HTR-8/SVneo (cell line): Measurements from ENCODE around the gene ATRN.

Experiments used
- DNase-seq: peaks from one replicate; pipeline ENCODE4 v3.0.0; 2011; ENCODE audit warnings: low spot score, mixed read lengths; ENCODE audit not compliant: insufficient read length
- FAIRE-seq: peaks from 2 replicates; lab custom pipeline; 2011; peaks lifted over from hg19 to GRCh38; lab: Jason Lieb, UNC

Gene ATRN

DNA sequence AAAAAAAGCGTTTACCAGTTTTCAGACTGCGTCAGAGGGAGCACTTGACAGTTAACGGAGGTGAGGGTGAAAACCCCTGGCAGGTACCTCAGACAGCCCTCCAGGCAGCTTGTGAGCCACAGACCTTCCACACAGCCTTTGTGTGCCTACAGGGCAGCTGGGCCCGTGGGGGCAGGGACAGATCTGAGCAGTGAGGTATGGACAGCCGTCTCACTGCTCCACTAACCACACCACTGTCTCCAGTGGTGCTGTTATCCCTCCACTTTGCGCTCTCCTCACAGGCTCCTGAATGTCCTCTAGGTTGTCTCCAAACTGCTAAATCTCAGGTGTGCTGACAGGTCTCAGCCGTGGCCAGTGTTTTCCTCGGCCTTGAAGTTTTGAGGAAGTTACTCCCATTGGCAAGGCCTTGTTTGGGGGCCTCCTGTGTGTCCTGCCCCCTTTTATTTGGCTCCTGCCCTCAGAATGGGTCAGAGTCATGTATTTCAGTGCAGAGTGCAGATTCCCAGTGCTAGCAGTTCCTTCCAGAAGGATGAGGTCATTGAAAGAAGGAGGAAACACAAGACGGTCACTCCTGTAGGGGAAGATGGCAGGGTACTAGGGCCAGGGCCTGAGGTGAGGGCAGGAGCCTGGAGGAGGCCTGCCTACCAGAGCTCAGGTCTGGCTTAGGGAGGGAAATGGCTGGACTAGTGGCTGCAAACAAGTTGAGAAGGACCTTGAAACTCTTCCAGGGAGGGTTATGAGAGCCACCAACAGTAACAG is 180.6 kb downstream of the ATRN start:
- no peak for DNase-seq

DNA sequence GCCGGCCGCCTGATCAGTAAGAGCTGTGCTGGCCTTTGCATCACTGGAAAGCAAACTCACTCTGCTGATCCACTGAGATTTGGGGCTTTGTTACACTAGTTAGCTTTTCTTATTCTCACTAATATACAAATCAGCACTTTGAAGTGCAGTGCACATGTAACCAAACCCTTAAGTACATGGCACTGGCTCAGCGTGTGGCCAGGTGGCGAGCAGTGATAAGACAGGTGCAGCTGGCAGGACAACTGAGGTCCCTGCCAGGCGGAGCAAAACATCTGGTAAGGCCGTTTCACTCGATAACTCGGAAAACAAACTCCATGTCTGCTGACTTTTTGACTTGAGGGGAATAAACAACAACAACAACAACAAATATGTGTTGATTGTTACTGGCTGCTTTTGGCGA is 181.4 kb downstream of the ATRN start:
- FAIRE-seq (no peak), DNase-seq (no peak)

More for the DNA sequence above, 180.6 kb downstream of the ATRN start:
- no peak for FAIRE-seq

DNA sequence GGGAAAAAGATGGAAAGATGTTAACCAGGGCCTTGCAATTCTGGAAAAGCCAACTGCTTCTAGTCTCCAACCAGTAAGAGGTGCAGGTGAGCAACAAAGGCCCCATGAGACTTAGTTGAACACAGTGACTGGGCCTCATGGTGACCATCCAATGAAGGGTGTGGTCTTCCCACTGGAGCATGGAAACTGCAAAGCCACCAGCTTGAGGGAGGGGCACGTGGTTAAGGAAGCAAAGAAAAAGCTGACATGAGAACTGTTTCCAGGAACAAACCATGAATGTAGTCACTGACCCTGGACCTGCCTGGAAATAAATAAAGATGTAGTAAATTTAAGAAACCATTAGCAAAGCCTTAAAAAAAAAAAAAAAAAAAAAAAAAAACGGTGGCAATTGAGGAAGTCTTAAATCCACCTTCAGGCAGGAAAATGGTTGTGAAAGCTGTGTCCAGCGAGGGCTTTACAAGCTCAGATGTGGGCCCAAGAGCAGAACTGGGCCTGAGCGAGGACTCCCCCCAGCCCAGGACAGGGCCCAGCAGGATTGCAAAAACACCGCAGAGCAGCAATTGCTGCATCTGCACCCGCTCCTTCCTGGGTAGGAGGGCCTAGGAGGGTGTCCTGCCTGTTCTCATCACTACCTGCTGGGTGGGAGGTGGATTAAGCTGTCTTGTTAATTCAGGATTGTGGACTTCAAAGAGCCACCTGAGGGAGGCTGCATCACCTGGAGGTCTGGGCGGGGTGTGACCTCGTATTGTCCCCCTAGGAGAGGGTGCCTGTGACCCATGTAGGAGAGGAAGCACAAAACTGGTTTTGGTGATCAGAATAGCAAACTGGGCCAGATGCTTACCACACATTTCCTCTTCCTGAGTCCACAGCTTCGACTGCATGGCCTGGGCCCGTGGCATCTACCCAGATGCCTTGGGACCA is 182.1 kb downstream of the ATRN start:
- no peak for FAIRE-seq
- no peak for DNase-seq

DNA sequence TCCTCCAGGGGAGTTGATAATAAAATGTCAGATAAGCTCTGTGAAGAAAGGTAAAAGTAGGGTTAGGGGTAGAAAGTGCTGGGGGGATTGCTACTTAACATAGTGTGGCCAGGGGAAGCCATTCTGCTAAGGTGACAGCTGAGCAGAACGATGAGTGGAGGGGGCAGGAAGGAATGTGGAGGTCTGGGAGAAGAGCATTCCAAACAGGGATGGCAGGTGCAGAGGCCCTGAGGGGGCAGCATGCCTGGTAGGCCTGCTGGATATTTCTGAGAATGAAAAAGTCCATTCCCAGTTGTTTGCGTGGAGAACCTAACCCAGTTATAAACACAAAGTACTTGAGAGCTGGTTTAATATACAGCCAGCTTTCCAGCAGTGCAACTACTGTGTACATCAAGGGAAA is 183.1 kb downstream of the ATRN start:
- no peak for FAIRE-seq
- DNase-seq, result no peak

DNA sequence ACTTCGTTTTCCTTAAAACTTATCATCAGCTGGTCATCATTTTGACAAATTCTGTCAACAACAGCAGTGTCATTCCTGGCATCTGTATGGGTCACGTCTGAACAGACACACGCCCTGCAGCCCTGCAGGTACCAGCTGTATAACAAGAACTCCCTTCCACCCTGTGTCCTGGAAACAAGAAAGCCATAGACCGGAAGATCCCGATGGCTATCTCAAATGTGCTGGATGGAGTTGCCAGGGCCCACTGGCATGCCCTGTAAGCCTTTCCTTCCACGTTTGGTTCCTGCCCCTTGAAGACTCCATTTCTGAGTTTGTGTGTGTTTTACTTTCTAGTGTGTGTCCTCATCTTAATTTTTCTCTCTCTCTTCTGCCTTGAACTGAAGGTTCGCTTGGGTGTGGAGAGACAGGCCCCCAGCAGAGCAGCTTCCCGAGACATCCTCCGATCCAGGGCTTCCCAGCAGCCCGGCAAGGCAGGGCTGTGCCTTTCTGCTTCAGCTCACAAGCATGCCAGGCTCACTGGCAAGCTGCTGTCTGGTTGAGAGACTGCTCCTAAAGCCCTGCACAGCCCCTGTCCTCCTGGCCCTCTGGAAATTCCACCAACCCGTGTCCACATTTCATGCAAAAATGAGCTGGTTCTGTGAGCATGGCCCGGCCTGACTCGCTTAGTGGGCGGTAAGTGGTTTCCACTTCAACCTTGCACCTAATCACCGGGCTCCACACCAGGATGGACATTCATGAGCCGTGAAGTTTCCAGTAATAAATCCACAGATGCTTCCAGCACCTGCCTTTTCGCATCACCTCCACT is 183.7 kb downstream of the ATRN start:
- FAIRE-seq (peak; percentile 20), DNase-seq (no peak)

DNA sequence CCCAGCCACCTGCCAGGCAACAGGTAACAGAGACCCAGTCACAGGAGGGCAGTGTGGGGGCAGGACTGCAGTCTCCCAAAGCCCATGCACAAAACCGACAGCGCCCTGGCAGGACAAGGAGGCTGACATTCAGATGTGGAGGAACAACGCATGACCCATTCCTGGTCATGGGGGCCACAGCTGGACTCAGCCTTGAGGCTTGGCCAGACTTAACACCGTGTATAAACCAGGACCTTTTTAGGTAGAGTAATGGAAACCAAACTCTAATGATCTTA is 184.2 kb downstream of the ATRN start:
- no peak for FAIRE-seq
- no peak for DNase-seq

DNA sequence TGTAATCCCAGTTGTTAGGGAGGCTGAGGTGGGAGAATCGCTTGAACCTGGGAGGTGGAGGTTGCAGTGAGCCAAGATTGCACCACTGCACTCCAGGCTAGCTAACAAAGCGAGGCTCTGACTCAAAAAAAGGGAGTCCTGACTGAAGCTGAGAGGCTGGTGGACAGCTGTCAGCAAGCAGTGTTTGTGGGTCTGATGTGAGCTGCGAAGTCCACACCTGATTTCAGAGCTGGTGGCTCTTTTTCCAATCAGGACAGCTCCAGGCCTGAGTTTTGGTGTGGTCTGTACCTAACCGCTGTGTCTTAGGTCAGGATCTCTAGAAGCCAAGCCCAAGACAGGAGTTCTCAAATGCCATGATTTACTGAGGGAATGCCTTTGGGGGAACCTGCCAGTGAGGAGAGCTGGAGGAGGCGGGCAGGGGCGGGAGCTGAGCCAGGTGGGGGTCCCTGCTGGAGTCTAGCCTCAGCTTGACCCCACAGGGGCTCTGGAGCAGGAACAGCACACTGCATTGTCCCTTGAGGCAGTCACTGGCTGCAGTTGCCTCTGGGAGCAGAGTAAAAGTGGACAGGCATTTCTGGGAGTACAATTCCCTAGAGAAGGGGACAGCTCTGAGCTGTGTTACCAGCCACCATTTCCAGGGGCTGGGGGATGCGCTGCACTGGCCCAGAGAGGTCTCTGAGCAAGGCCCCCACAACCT is 187.3 kb downstream of the ATRN start:
- no peak for DNase-seq
- FAIRE-seq, result no peak

DNA sequence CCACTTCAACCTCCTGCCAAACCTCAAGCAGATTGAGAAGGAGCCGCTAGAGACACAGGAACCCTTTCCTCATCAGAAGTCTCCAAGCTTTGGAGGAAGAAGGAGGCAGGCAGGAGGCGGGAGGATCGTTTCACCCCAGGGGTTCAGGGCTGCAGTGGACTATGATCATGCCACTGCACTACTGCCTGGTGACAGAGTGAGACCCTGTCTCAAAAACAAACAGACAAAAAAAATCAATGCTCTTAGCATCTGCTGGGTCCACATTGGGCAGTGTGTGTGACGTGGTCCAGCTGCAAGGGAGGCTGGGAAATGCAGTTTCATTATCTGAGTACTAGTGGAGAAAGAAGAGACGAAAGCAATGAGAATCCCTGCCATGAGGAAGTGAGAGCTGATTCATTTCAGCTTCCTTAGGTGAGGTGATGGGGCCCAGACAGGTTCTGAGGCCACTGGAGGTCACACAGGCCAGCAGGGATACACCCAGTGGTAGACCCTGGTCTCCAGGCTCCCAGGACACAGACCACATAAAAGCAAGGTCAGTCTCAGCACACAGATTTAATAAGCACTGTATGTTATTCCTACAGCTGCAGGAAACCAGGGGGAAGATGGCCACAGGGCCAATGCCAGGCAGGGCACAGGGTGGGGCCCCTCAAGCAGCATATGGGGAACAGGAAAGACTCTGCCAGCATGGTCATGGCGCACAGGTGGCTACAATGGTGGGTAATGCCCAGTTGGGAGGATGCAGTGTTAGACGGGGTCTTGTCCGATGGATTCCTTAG is 188.1 kb downstream of the ATRN start:
- FAIRE-seq, result peak; percentile 28
- no peak for DNase-seq

DNA sequence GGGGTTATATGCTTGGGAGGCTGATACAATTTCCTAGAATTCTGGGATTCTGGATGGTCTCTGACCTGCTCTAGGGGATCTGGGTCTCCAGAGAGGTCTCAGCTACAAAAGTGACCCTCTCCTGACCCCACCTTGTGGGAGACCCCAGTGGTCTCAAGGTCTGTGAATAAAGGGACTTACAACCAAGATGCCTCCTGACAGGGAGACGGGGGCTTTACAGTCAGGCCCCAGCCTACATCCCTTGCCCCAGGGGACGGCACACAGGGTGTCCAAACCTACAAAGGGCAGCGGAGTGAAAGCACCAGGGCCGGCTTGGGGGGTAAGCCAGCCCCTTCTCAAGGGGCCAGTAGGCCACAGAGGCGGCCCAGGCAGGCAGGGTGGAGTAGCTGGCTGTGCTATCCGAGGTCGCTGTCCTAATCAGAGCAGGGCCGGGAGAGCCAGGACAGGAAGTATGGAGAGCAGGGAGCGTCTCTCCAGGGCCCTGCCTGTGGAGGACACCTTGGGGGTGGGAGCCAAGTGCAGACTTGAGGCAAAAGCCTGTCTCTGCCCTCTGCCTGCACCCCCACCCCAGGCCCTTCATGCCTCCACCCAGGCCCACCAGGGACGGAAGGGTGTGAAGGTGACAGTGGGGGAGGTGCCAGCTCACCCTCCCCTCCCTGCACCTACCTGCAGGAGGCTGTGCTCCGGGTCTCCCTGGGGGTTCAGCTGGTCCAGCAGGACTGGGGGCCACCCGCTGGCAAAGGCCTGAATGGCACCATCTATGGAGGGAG is 188.9 kb downstream of the ATRN start:
- FAIRE-seq (no peak), DNase-seq (no peak)

DNA sequence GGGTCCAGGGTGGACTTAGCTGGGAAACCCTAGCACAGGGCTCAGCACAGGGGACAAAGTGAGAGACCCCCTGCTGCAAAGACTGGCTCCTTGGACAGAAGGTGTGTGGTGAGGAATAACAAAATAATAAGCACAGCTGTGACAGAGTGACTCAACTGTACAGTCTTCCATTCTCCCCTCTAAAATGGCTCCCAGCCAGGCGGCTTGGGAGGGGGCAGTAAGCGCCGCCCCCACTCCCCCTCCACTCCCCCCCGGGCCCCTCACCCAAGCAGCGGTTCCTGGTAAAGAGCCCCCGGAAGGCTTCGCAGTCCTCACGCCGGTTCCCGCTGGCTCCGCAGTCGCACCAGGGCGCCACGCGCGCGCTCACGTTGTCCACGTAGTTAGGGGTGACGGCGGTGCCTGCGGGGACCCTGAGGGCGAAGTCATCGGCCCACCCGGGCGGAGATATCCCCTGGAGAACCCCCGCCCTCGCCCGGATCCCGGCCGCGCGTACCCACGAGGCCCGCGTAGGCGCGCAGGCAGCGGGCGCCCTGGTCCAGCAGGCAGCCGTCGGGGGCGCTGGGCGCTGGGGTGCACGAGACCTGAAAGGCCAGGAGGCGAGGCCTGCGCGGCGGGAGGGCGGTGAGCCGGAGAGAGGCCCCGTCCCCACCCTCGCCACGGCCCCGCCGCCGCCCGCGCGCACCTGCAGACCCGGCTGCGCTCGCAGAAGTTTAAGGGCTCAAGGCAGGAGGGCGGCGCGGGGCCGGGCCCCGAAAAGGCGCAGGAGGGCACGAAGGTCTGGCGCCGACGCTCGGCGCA is 189.6 kb downstream of the ATRN start:
- DNase-seq (no peak), FAIRE-seq (no peak)

DNA sequence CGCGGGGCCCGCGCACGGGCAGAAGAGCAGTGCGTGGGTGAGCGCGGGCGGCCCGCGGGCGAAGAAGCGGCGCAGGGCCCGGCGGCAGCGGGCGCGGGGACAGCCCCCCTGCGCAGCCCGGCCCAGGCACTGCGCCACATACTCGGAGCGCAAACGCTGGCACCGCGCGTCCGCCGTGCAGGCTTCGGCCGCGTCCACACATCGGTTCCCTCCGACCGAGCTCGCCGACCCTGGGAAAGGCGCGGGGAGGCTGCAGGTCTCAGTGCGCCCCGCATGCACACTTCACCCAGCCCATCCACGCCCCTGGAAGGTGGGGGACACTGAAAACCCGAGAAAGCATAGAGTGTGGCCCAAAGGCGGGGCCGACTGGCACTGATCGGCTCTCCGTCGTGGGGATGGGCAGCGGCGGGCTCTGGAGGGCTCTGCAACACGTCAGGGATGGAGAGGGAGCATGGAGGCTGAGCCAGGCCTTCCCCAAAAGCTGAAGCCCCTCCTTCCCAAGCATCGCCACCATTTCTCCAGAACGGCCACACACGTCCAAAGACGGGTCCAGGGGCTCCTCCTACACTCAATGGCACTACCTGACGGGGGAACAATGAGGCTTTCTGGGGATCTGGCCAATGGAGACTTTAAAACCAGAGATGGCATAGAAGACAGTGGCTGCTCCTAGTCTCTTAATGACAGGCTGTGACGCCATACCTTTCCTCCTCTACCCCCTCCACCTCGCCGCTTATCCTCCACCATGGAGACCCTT is 190.4 kb downstream of the ATRN start:
- FAIRE-seq (no peak), DNase-seq (no peak)

DNA sequence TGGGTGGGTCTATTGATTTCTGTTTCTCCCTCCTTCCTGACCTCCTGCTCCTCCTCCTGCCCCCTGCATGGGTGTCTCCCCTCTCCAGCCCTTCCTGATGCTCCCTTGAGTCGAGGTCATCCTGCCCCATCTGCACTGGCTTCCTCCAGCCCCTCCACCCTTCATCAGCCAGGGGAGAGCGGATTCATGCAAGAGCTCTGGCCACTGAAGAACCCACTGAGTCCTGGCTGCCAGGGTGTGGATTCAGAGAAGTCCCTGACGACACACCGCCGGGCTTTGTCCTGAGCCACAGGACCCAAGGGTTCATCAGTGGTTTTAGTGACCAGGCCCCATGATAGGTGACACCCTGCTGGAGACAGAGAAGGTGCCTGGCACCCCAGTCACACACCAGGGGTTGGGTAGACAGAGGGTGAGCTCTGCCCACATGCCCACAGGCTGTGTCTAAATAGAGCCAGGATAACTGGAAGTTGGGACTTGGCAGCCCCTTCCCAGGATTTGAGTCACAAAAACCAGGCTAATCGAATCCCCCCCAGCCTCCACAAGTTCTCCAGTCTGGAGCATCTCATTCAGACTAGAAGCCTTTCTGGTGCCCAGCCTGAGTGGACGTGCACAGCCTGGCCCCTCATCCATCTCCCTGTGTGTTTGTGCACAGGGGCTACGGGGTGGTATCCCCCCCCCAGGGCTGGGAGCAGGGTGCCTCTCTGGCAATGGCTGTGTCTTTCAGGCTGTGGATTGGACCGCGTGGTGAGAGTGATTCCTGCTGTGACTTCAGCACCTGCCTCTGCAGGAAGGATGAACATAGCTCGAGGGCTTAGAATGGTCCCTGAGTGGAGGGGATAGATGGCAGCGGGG is 191.2 kb downstream of the ATRN start:
- DNase-seq (no peak), FAIRE-seq (no peak)

DNA sequence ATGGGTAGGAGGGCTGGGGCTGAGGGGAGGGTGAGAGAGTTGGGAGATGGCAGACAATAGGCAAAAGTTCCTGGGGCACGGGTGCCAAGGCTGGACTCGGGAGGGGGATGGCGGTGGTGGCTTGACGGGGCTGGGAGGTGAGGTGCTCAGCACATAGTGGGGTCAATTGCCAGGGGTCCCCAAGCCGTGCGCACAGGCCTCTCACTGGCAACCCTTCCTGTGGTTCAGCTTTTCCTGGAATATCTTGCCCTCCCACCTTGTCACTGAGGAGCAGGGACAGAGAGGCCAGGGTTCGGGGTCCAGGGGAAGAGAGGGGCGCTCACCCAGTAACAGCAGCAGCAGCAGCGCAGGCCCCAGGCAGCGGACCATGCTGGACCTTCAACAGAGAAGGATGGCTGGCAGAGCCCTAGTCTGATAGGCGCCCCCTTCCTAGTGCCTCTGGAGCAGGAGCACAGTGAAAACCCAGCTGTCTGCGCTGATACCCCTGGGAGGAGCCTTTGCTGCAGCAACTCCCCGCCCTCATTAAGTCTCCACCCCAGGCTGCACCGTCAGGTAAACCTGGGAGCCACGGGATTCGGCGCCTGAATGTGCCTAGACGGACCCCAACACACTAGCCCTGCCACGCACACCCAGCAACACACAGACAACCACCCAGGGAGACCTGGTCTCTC is 192.3 kb downstream of the ATRN start, which contains the start of gene GFRA4:
TSS of gene GFRA4 (minus strand) at position 369 of the 671 bp plus-strand sequence. CDS start at position 369, 0 bp downstream.
- FAIRE-seq (no peak), DNase-seq (no peak)

DNA sequence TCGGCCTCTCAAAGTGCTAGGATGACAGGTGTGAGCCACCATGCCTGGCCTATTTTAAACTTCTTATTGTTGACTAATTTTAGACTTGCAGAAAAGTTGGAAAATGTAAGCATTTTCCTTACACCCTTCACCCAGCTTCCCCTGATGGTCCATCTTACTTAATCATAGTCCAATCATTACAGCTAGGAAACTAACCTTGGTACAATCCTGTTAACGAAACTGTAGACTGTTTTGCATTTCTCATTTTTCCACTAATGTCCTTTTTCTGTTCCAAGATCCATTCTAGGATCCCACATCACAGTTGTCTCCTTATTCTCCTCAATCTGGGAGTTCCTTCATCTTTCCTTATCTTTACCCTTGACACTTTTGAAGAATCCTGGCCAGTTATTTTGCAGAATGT is 193.0 kb downstream of the ATRN start:
- DNase-seq (no peak), FAIRE-seq (no peak)

DNA sequence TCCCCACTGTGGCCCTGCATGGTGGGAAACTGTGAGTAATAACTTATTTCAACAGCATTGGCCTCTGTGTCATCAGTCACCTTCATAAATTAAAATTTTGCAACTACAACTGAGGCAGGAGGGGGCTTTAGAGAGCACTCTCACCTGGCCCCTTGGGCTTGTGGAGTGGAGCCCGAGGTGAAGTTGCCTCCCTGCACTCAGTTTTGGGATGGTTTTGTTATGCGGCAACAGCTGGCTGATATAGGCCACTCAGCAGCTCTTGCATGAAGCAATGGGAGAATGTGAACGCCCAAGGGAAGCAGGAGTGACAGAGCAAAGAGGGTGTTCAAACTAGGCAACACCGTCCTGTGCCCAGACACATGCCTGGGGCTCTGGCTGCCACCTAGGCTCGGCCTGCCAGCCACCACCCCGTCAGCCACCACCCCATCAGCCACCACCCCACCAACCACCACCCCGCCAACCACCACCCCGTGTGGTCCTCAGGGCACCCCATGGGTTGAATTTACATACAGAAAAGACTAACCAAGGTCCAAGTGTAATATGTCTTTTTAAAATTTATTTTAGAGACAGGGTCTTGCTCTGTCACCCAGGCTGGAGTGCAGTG is 196.7 kb downstream of the ATRN start:
- DNase-seq (no peak), FAIRE-seq (no peak)
